DMS 273 treated with DMSO at 0.1 percent for 48 hours (cell line): ENCODE data around the gene SVOPL.

Source experiments
- DNase-seq: peaks from one replicate; lab custom pipeline; 2025; lab: John Stamatoyannopoulos, UW

The SVOPL gene

DNA sequence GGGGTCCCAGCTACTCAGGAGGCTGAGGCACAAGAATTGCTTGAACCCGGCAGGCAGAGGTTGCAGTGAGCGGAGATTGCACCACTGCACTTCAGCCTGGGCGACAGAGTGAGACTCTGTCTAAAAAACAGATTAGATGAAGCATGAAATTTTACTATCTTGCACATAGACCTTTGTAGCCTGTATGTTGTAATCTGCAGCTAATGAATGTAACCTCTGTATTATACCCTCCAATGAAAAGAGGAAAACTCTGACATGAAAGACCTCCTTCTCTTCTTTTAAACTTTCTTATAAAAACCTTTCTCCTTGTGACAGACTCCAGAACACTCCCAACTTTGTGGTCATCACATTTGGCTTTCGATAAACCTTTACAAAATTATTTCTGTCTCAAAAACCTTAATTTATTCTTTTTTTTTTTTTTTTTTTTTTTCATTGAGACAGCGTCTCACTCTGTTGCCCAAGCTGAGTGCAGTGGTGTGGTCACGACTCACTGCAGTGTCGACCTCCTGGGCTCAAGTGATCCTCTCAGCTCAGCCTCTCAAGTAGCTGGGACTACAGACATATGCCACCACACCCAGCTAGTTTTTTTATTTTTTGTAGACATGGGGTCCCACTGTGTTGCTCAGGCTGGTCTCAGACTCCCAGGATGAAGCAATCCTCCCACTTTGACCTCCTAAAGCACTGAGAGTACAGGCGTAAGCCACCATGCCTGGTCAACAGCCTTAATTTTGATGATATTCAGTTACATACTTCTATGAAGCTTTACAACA, 97.4 kb downstream of the SVOPL start:
- DNase-seq = no peak

DNA sequence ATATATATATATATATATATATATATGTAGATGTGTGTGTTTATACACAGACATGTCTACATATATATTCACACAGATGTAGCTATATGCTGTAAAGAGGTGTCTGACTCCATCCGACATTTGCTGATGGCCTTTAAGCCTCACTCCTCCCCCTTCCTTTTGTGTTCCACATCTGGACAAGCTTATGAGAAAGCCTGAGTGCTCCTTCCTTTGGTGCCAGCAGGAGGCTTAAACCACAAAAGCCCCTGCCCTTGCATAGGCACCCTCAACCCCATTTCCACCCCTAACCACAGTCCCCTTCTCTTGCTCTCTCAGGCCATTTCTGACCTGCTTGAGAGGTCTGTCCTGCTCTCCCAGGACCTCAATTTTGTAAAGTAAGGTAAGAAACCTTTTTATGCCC, 98.7 kb downstream of the SVOPL start:
- no peak for DNase-seq

- DNase-seq = no peak
Observed at GRCh38 chr7:138595454-138595853, 105.7 kb downstream of the SVOPL start.

DNA sequence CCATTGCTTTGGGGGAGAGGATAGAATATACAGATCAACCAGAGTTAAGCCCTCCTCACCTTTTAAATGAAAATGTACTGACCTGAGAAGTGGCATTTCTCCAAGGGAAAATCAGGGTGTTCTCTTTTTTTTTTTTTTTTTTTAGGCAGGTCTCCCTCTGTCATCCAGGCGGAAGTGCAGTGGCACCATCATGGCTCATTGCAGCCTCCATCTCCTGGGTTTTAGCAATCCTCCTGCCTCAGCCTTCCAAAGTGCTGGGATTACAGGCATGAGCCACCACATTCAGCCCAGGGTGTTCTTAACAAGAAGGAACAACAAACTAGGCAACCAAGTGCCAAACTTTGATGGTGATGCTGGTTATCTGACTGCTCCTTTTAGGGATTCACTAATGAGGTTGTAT, 111.0 kb downstream of the SVOPL start:
- no peak for DNase-seq

DNA sequence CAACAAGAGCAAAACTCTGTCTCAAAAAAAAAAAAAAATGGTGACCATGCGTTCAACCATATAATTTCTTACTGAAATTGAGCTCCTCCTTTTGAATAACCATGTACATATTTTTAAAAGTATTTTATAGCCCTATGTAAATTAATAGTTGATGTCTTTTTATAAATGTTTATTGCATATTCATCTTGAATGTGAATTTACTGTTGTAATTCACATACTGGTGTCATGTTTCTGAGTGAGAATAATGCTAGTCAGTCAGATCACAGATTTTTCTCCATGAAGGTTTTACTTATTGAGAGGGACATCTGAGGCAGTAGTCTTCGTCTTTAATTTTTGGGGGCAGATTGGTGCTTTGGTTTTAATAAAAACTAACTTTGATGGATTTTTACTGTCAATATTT, 112.2 kb downstream of the SVOPL start:
- no peak for DNase-seq

- no peak for DNase-seq
Observed at GRCh38 chr7:138587485-138587884, 113.7 kb downstream of the SVOPL start.

DNA sequence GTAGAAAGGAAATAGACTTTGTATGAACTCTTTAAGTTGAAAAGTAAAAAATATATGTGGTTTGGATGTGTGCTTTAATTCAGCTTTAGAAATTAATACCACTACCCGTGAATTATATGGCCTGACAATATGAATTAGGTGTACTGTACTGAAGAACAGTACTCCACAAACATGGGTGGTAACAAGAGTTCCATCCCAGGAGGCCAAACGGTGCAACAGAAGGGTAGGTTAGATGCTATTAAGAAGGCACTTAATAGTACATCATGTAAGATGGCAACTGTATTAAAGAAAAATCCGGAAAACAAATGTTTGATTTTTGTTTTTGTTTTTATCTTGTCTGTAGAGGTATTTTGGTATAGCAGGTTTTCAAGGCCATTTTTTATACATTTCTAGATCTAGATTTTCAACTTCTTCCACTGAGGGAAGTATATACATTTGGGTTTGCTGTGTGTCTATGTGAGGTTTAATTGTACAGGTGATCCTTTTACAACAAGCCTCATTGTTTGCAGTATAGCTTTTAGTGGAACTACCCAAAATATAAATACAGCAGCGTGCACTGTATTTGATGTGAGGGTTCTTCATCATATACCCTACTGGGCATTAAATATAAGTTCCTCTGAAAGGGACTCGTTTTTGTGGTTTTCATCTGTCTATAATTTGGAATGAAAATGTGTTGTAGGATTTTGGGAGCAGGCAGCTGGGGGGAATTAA, 115.7 kb downstream of the SVOPL start:
- DNase-seq = no peak

- DNase-seq = no peak
Observed at GRCh38 chr7:138584696-138585095, 116.5 kb downstream of the SVOPL start.

- DNase-seq = no peak
Observed at GRCh38 chr7:138584283-138584682, 116.9 kb downstream of the SVOPL start.

- DNase-seq = no peak
Observed at GRCh38 chr7:138581065-138581464, 120.1 kb downstream of the SVOPL start.

DNA sequence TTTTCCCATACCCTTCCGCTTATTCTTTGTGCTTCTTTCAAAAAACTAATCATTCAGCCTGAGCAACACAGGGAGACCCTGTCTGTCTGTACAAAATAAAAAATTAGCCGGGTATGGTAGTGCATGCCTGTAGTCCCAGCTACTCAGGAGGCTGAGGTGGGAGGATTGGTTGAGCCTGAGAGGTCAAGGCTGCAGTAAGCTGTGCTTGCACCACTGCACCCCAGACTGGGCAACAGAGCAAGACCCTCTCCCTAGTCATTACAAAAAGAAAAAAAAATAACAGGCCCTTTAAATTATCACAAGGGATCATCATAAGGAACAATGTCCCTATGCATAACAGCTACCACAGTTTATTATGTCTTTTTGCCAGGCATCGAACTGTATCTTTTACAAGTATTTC, 121.5 kb downstream of the SVOPL start:
- no peak for DNase-seq

DNA sequence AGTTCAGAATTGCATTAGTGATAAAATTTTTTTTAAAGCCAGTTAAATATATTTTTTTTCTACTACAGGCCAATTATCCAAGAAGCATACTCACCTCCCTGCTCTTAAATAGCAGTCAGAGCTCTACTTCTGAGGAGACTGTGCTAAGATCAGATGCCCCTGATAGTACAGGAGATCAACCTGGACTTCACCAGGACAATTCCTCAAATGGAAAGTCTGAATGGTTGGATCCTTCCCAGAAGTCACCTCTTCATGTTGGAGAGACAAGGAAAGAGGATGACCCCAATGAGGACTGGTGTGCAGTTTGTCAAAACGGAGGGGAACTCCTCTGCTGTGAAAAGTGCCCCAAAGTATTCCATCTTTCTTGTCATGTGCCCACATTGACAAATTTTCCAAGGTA, 122.0 kb downstream of the SVOPL start:
- no peak for DNase-seq

GRCh38 chr7:138575897-138576428, 125.2 kb downstream of the SVOPL start:
- no peak for DNase-seq

DNA sequence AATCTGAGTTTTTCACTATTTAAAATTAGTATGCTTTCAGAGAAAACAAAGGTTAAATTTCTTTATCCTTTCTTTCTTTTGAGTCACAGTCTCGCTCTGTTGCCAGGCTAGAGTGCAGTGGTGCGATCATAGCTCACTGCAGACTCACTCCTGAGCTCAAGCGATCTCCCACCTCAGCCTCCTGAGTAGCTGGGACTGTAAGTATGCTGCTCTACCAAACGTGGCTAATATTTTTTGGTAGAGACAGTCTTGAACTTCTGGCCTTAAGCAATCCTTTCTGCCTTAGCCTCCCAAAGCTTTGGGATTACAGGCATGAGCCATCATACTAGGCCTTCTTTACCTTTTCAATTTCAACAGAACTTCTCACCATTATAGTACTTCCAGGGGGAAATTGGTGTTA, 127.4 kb downstream of the SVOPL start:
- no peak for DNase-seq

- DNase-seq = no peak
Observed at GRCh38 chr7:138570715-138571114, 130.4 kb downstream of the SVOPL start.

DNA sequence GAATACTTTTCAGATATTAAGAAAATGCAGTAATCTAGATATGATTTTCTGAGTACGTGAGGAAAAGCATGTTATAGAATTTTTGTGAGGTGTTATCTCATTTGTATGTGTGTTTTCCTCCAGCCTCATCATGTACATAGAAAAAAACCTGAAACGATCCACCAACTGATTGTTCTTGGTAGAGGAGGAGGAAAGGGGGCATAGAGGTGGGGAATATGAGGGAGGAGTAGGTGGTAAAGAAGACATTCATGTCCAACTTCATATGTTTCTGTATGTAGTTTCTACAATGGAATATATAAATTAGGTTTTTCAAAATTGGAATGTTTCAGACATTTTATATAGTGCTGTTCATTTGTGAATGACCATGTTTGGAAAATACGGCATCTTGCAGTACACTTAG, 131.7 kb downstream of the SVOPL start:
- DNase-seq = no peak

DNA sequence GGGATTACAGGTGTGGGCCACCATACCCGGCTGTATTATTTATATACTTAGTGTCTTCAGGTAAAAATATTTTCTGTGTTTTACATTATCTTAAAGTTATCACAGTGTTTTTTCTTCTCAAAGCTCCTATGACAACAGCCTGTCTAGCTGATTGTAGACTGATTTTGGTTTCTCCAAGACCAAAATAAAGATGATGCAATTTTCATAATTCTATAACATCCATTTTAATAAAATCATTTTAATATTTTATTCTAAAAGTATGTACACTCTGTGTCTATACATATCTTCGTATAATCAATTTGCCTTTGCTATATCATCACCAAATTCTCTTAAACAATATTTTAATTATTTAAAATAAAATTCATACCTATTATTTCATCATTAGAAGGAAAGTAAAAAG, 132.5 kb downstream of the SVOPL start:
- DNase-seq = no peak

- no peak for DNase-seq
Observed at GRCh38 chr7:138565451-138566114, 135.6 kb downstream of the SVOPL start.

DNA sequence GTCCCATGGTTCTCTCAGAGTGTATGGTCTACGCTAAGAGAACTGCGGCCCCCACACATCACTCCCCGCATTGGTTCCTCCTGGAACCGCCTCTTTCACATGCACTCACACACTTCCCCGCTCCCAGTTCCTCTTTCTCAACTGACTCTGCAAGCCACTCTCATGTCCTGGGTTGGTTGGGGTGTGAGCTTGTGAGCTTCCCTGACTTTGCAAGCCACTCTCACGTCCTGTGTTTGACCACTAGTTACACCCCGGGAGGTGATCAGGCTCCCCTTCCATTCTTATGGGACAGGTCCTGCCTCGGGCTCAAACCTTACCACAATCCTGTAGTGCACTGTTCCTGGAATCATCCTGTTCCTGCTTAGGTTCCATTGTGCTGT, 136.1 kb downstream of the SVOPL start:
- DNase-seq = no peak

GRCh38 chr7:138564365-138564764, 136.8 kb downstream of the SVOPL start:
- DNase-seq = no peak

- DNase-seq = no peak
Observed at GRCh38 chr7:138563808-138564207, 137.4 kb downstream of the SVOPL start.

- no peak for DNase-seq
Observed at GRCh38 chr7:138559448-138559847, 141.7 kb downstream of the SVOPL start.
